ENCODE results near the gene CAMTA1. TPM values are rescaled to one million over a fixed set of nuclear protein-coding genes. Genes with fewer than 3 reads are reported as not detected.
"Not testable (repeated sequence)": the region's sequence is repeated elsewhere in the genome, so short reads cannot be mapped to it uniquely, and the experiment has no call there.

The CAMTA1 gene
- polyA plus RNA-seq, 1 donor from 2014 or later, result 79.0 TPM

GRCh38 chr1:7117399-7118281, 332.4 kb downstream of the CAMTA1 start:
- Mint-ChIP-seq H3K36me3 (no peaks in the 10 kb centered on the region), H3K27me3 (peaks cover 5% of the 10 kb centered on the region), H3K27ac (peak overlapping the region in 1 of 3 donors; percentile 91), H3K9me3 (peaks cover 0 to 5% (median 5%) of the 10 kb centered on the region in 3 donors), H3K4me3 (no peak overlapping the region), H3K4me1 (peaks cover 0 to 1% (median 0%) of the 10 kb centered on the region in 3 donors)

GRCh38 chr1:7119156-7119555, 333.9 kb downstream of the CAMTA1 start:
- Mint-ChIP-seq H3K27me3 (peaks cover 7% of the 10 kb centered on the region), H3K36me3 (no peaks in the 10 kb centered on the region), H3K9me3 (peaks cover 0 to 5% (median 5%) of the 10 kb centered on the region in 3 donors), H3K4me3 (no peak overlapping the region), H3K4me1 (peaks cover 0 to 1% (median 0%) of the 10 kb centered on the region in 3 donors), H3K27ac (no peak overlapping the region)

- H3K4me3 Mint-ChIP-seq, result no peak overlapping the region
- H3K27me3 Mint-ChIP-seq, result peaks cover 7% of the 10 kb centered on the region
- no peaks in the 10 kb centered on the region for H3K4me1 Mint-ChIP-seq
- no peak overlapping the region for H3K27ac Mint-ChIP-seq
- no peaks in the 10 kb centered on the region for H3K36me3 Mint-ChIP-seq
- peaks cover 0 to 2% (median 1%) of the 10 kb centered on the region in 3 donors for H3K9me3 Mint-ChIP-seq
Observed at GRCh38 chr1:7120863-7121621, 335.8 kb downstream of the CAMTA1 start.

- Mint-ChIP-seq H3K36me3 (no peaks in the 10 kb centered on the region), H3K27ac (no peak overlapping the region), H3K9me3 (peaks cover 0 to 2% (median 0%) of the 10 kb centered on the region in 3 donors), H3K27me3 (peaks cover 7% of the 10 kb centered on the region), H3K4me3 (no peak overlapping the region), H3K4me1 (no peaks in the 10 kb centered on the region)
Observed at GRCh38 chr1:7121622-7121988, 336.4 kb downstream of the CAMTA1 start.

GRCh38 chr1:7127322-7128075, 342.2 kb downstream of the CAMTA1 start:
- peaks cover 0 to 2% (median 0%) of the 10 kb centered on the region in 3 donors for H3K4me1 Mint-ChIP-seq
- peaks cover 7% of the 10 kb centered on the region for H3K27me3 Mint-ChIP-seq
- H3K9me3 Mint-ChIP-seq, result peaks cover 0 to 5% (median 3%) of the 10 kb centered on the region in 3 donors
- H3K36me3 Mint-ChIP-seq, result no peaks in the 10 kb centered on the region
- no peak overlapping the region for H3K4me3 Mint-ChIP-seq
- H3K27ac Mint-ChIP-seq, result no peak overlapping the region

- Mint-ChIP-seq H3K36me3 (no peaks in the 10 kb centered on the region), H3K4me3 (no peak overlapping the region), H3K27me3 (peaks cover 4% of the 10 kb centered on the region), H3K4me1 (peaks cover 0 to 2% (median 0%) of the 10 kb centered on the region in 3 donors), H3K9me3 (peaks cover 0 to 5% (median 3%) of the 10 kb centered on the region in 3 donors), H3K27ac (peak overlapping the region in 1 of 3 donors; percentile 50)
Observed at GRCh38 chr1:7128293-7128692, 343.0 kb downstream of the CAMTA1 start.

- Mint-ChIP-seq H3K4me3 (no peak overlapping the region), H3K4me1 (peaks cover 0 to 2% (median 0%) of the 10 kb centered on the region in 3 donors), H3K27me3 (peaks cover 4% of the 10 kb centered on the region), H3K36me3 (no peaks in the 10 kb centered on the region), H3K9me3 (peaks cover 0 to 5% (median 3%) of the 10 kb centered on the region in 3 donors), H3K27ac (no peak overlapping the region)
Observed at GRCh38 chr1:7130127-7130526, 344.9 kb downstream of the CAMTA1 start.

- Mint-ChIP-seq H3K27me3 (peaks cover 11% of the 10 kb centered on the region), H3K4me1 (no peaks in the 10 kb centered on the region), H3K9me3 (peaks cover 0 to 5% (median 0%) of the 10 kb centered on the region in 3 donors), H3K4me3 (no peak overlapping the region), H3K27ac (no peak overlapping the region), H3K36me3 (no peaks in the 10 kb centered on the region)
Observed at GRCh38 chr1:7135493-7135892, 350.2 kb downstream of the CAMTA1 start.

- no peaks in the 10 kb centered on the region for H3K36me3 Mint-ChIP-seq
- no peaks in the 10 kb centered on the region for H3K4me1 Mint-ChIP-seq
- no peak overlapping the region for H3K27ac Mint-ChIP-seq
- peak overlapping the region in 1 of 4 donors; percentile 2 for H3K4me3 Mint-ChIP-seq
- H3K27me3 Mint-ChIP-seq, result peaks cover 11% of the 10 kb centered on the region
- H3K9me3 Mint-ChIP-seq, result peaks cover 0 to 4% (median 0%) of the 10 kb centered on the region in 3 donors
Observed at GRCh38 chr1:7136166-7136953, 351.1 kb downstream of the CAMTA1 start.

GRCh38 chr1:7140251-7140650, 355.0 kb downstream of the CAMTA1 start:
- Mint-ChIP-seq H3K27me3 (peaks cover 21% of the 10 kb centered on the region), H3K4me1 (no peaks in the 10 kb centered on the region), H3K36me3 (no peaks in the 10 kb centered on the region), H3K27ac (no peak overlapping the region), H3K9me3 (peaks cover 0 to 4% (median 0%) of the 10 kb centered on the region in 3 donors), H3K4me3 (no peak overlapping the region)

GRCh38 chr1:7145947-7146346, 360.7 kb downstream of the CAMTA1 start:
- no peaks in the 10 kb centered on the region for H3K36me3 Mint-ChIP-seq
- H3K27ac Mint-ChIP-seq, result no peak overlapping the region
- no peaks in the 10 kb centered on the region for H3K4me1 Mint-ChIP-seq

GRCh38 chr1:7146710-7147109, 361.5 kb downstream of the CAMTA1 start:
- Mint-ChIP-seq H3K4me3 (no peak overlapping the region), H3K36me3 (no peaks in the 10 kb centered on the region), H3K4me1 (no peaks in the 10 kb centered on the region), H3K27ac (no peak overlapping the region), H3K27me3 (peaks cover 13% of the 10 kb centered on the region), H3K9me3 (no peaks in the 10 kb centered on the region)

More at GRCh38 chr1:7145947-7146346, 360.7 kb downstream of the CAMTA1 start:
- Mint-ChIP-seq H3K27me3 (peaks cover 13% of the 10 kb centered on the region), H3K9me3 (no peaks in the 10 kb centered on the region), H3K4me3 (no peak overlapping the region)

- H3K9me3 Mint-ChIP-seq, H3K4me1 Mint-ChIP-seq, H3K4me3 Mint-ChIP-seq, H3K27ac Mint-ChIP-seq, H3K36me3 Mint-ChIP-seq, H3K27me3 Mint-ChIP-seq: not testable (repeated sequence)
Observed at GRCh38 chr1:7147581-7148282, 362.5 kb downstream of the CAMTA1 start.
